IPS-NIHi11 (cell line): Measurements from ENCODE around the gene PDE4D.

ENCODE experiments used
- DNase-seq: peaks from one replicate; pipeline ENCODE4 v3.0.0; 2012; ENCODE audit warnings: mixed read lengths, low spot score

Gene PDE4D

GRCh38 chr5:58930520-58930919, 963.0 kb downstream of the PDE4D start:
- DNase-seq, result no peak

GRCh38 chr5:58929726-58930125, 963.8 kb downstream of the PDE4D start:
- DNase-seq, result no peak

- no peak for DNase-seq
Measured at GRCh38 chr5:58927938-58928337, 965.6 kb downstream of the PDE4D start.

- no peak for DNase-seq
Measured at GRCh38 chr5:58927181-58927580, 966.3 kb downstream of the PDE4D start.

- no peak for DNase-seq
Measured at GRCh38 chr5:58926541-58926935, 967.0 kb downstream of the PDE4D start.

- DNase-seq, result no peak
Measured at GRCh38 chr5:58925627-58926540, 967.6 kb downstream of the PDE4D start.

- DNase-seq, result no peak
Measured at GRCh38 chr5:58924306-58924705, 969.2 kb downstream of the PDE4D start.

- no peak for DNase-seq
Measured at GRCh38 chr5:58923355-58923754, 970.2 kb downstream of the PDE4D start.

- DNase-seq, result no peak
Measured at GRCh38 chr5:58922461-58923171, 970.9 kb downstream of the PDE4D start.

GRCh38 chr5:58921159-58921558, 972.4 kb downstream of the PDE4D start:
- no peak for DNase-seq

- no peak for DNase-seq
Measured at GRCh38 chr5:58919833-58920232, 973.7 kb downstream of the PDE4D start.
